ENCODE measurements around the gene PSMG3.

The PSMG3 gene

GRCh38 chr7:1569833-1570632, at the start of gene PSMG3:
TSS of gene PSMG3 (minus strand) at chr7:1570032. CDS start at chr7:1569339, 693 bp downstream.
- peak; percentile 87 for DNase-seq (ENCODE audit: low spot score)

DNA sequence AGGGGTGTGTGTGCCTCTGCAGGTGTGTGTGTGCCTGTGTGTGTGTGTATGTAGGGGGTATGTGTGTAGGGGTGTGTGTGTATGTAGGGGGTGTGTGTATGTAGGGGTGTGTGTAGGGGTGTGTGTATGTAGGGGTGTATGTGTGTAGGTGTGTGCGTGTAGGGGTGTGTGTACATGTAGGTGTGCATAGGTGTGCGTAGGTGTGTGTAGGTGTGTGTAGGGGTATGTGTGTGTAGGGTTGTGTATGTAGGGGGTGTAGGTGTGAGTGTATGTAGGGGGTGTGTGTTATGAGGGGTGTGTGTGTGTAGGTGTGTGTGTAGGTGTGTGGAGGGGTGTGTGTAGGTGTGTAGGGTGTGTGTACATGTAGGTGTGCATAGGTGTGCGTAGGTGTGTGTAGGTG, 48.6 kb upstream of the PSMG3 start:
- no peak for DNase-seq (ENCODE audit: low spot score)

- DNase-seq (ENCODE audit: low spot score), result no peak
Observed at GRCh38 chr7:1617957-1618356, 48.1 kb upstream of the PSMG3 start.

DNA sequence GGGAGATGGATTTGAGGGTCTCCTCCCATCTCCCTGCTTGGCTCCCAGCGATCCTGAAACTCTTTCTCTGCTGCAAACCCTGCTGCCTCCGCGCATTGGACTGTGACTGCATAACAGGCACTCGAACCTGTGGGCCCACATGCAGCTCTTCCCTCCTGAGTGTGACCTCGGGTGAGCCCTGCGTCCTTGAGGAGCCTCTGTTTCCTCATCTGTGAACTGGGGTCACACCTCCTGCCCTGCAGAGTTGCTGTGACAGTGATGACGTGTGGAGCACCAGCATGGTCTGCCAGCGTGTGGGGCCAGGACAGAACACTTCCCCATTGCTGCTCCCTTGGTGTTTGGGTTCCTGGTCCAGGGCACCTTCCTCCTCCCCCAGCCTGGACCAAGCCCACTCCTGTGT, 46.9 kb upstream of the PSMG3 start:
- no peak for DNase-seq (ENCODE audit: low spot score)

- DNase-seq (ENCODE audit: low spot score), result peak; percentile 86
Observed at GRCh38 chr7:1611708-1612241, 41.9 kb upstream of the PSMG3 start.

- DNase-seq (ENCODE audit: low spot score), result no peak
Observed at GRCh38 chr7:1610678-1611302, 41.0 kb upstream of the PSMG3 start.

GRCh38 chr7:1610013-1610677, 40.3 kb upstream of the PSMG3 start:
- no peak for DNase-seq (ENCODE audit: low spot score)

DNA sequence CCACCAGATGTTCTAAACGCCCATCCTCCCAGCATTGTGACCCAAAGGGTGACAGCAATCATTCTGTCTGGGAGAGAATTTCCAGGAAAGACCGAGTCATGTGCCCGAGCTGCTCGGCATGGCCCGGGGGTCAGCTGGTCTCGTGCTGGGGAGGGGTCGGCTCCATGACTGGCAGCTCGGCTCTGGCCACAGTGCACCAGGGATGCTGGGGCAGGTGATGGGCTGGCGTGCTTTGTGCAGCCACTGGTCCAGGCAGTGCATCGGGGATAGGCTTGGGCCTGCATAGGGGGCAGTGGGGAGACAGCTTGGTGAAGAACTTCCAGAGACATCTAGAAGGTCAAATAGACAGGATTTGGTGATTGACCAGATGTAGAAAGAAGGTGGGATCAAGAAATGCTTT, 39.2 kb upstream of the PSMG3 start:
- no peak for DNase-seq (ENCODE audit: low spot score)

GRCh38 chr7:1608318-1608717, 38.5 kb upstream of the PSMG3 start:
- no peak for DNase-seq (ENCODE audit: low spot score)

DNA sequence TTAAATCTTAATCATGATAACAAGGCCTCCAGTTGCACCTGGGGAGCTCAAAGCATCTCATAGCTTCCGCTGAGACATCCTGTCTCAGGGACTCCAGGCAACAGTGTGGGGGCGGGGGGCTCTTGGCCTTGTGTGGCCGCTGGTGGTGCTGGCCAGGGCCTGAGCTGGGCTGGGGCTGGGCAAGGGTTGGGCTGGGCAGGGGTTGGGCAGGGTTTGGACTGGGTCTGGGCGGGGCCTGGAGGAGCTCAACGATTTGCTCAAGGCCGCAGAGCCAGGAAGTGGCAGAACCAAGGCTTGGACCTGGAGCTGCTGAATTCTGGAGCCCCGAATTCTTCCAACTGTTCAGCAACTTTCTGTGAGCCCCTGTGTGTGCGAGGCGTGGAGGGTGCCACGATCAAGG, 37.9 kb upstream of the PSMG3 start:
- DNase-seq (ENCODE audit: low spot score), result no peak

DNA sequence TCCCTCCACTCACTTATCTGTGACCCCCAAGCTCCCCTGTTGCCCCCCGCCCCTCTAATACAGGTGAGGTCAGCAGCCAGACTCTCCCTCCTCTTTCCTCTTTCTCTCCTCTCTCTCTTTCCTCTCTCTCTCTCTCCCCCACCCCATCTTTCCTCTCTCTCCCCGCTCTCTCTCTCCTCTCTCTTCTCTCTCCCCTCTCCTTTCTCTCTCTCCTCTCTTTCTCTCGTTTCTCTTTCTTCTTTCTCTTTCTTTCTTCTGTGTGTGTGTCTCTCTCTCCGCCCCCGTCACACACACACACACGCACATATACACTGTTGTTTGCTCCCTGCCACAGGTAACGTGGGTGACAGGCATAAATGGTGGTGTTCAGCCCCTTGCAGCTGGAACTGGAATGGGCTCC, 37.2 kb upstream of the PSMG3 start:
- no peak for DNase-seq (ENCODE audit: low spot score)

- DNase-seq (ENCODE audit: low spot score), result no peak
Observed at GRCh38 chr7:1604383-1604782, 34.6 kb upstream of the PSMG3 start.

GRCh38 chr7:1603346-1604225, 33.8 kb upstream of the PSMG3 start:
- no peak for DNase-seq (ENCODE audit: low spot score)

- DNase-seq (ENCODE audit: low spot score), result no peak
Observed at GRCh38 chr7:1602386-1602785, 32.6 kb upstream of the PSMG3 start.

DNA sequence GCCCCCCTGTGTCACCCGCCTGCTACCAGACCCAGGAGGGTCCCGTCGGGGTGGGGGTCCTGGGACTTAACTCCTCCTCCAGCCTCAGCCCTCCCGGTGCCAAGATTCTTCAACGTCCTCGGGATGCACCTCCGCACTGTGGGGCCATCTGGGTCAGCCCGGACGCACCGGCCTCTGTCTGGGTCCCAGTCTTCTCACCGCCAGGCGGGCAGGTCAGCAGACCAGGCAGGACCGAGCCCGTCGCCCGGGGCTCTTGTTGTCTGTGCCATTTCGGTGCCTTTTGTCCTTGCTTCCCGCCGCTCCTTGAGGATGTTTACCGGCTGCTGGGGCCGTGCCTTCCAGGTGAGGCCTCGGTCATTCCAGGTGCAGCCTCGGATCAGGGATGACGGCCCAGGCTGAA, 32.1 kb upstream of the PSMG3 start:
- DNase-seq (ENCODE audit: low spot score), result no peak

- no peak for DNase-seq (ENCODE audit: low spot score)
Observed at GRCh38 chr7:1599640-1600395, 30.0 kb upstream of the PSMG3 start.

- DNase-seq (ENCODE audit: low spot score), result no peak
Observed at GRCh38 chr7:1598961-1599639, 29.3 kb upstream of the PSMG3 start.

DNA sequence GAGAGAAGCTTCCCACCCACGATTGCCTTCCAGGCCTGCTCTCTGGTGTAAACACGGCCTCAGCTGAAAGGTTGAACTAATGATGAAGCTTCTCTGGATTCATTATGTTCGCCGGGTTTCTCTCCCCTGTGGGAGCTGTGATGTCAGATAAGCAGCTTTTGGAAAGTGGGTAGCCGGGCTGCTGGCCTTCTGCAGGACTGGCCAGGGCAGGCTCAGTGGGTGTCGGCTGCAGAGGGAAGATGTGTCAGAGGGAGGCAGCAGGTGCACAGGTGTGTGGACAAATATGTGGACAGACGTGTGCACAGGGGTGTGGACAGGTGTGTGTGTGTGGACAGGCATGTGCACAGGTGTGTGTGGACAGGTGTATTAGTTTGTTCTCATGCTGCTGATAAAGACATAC, 28.5 kb upstream of the PSMG3 start:
- DNase-seq (ENCODE audit: low spot score), result no peak

- no peak for DNase-seq (ENCODE audit: low spot score)
Observed at GRCh38 chr7:1597791-1598190, 28.0 kb upstream of the PSMG3 start.

DNA sequence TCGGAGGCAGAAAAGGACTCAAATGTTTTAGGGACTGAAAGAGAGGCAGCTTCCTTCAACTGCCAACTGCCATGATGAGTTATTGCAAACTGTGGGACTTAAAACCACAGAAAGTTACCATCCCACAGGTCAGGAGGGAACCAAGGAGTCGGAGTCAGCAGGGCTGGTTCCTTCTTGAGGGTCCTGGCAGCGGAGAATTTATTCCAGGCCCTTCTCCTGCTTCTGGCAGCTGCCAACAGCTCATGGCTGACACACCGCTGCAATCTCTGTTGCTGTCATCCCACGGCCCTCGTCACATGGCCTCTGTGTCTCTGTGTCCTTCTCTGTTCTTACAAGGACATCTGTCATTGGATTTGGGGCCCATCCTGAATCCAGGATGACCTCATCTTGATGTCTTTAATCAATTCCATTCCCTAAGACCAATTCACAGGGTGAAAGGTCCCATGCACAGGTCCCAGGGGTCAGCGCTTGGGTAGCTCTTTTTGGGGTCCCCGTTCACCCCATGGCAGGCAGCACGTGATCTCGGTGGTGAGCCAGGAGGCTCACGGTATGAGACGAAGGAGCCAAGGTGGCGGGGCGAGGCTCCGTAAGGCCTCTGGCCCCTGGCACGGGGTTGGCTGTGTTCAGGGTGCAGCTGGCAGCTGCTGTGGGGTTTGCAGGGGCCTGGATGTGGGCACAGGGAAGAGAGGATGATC, 27.4 kb upstream of the PSMG3 start:
- no peak for DNase-seq (ENCODE audit: low spot score)
